H1 (cell line): ENCODE results near the gene UBE2G2.

ENCODE experiments used
- CREB1 ChIP-seq: IDR thresholded peaks from 2 replicates; pipeline ENCODE4 v1.6.1; 2012; ENCODE audit warnings: inconsistent platforms
- EP300 ChIP-seq, 2 experiments: IDR thresholded peaks; 1 replicate in 1 of 2; 2 replicates in 1 of 2; pipeline ENCODE4 v1.6.1; 2011 to 2012; ENCODE audit warnings: low read depth in 2 of 2, low read length in 2 of 2, mild to moderate bottlenecking in 2 of 2, borderline replicate concordance in 1 of 2, inconsistent platforms in 1 of 2, moderate library complexity in 1 of 2
- GABPA ChIP-seq: IDR thresholded peaks from 2 replicates; pipeline ENCODE4 v1.6.1; 2011; ENCODE audit warnings: mild to moderate bottlenecking, low read length, moderate library complexity, borderline replicate concordance; ENCODE audit not compliant: insufficient read depth
- POLR2AphosphoS5 ChIP-seq: IDR thresholded peaks from 2 replicates; pipeline ENCODE4 v1.6.1; 2011; ENCODE audit warnings: low read depth, low read length
- TCF12 ChIP-seq: IDR thresholded peaks from 2 replicates; pipeline ENCODE4 v1.6.1; 2011; ENCODE audit warnings: low read depth, mild to moderate bottlenecking, low read length
- YY1 ChIP-seq: IDR thresholded peaks from 2 replicates; pipeline ENCODE4 v1.6.1; 2011; ENCODE audit warnings: low read depth, mild to moderate bottlenecking, low read length
- TF ChIP-seq, protein P1 (sequence below), 3 experiments: IDR thresholded peaks; 1 replicate in 2 of 3; 2 replicates in 1 of 3; pipeline versions ENCODE4 v1.5.1 to v1.6.1; 2011; ENCODE audit warnings: low read length in 3 of 3, mild to moderate bottlenecking in 3 of 3, inconsistent platforms in 2 of 3, low read depth in 1 of 3, moderate library complexity in 1 of 3; ENCODE audit not compliant: insufficient read depth in 1 of 3; ENCODE audit errors: control extremely low read depth in 1 of 3
- TF ChIP-seq, protein P2 (sequence below): IDR thresholded peaks from 2 replicates; pipeline ENCODE4 v1.6.1; 2012; ENCODE audit warnings: inconsistent platforms
- TF ChIP-seq, protein P3 (sequence below): IDR thresholded peaks from 2 replicates; pipeline ENCODE4 v1.6.1; 2011; ENCODE audit warnings: low read length, improper control_type of control experiment

DNA sequence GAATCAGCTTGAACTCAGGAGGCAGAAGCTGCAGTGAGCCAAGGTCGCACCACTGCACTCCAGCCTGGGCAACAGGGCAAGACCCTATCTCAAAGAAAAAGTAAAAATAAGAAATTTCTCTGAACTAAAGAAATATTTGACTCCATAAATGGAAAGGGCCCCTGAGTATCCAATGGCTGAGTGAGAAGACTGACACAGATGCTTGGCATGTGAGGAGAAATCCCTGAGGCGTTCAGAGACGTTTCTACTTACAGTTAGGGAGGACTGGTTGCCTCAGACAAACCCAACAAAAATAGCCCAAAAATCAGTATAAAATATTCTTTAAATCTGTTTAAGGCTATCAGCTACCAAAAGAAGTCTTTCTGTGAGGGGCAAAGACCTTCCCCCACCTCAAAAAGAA lies 19.2 kb upstream of the UBE2G2 start:
- TF ChIP-seq, protein P1, sequence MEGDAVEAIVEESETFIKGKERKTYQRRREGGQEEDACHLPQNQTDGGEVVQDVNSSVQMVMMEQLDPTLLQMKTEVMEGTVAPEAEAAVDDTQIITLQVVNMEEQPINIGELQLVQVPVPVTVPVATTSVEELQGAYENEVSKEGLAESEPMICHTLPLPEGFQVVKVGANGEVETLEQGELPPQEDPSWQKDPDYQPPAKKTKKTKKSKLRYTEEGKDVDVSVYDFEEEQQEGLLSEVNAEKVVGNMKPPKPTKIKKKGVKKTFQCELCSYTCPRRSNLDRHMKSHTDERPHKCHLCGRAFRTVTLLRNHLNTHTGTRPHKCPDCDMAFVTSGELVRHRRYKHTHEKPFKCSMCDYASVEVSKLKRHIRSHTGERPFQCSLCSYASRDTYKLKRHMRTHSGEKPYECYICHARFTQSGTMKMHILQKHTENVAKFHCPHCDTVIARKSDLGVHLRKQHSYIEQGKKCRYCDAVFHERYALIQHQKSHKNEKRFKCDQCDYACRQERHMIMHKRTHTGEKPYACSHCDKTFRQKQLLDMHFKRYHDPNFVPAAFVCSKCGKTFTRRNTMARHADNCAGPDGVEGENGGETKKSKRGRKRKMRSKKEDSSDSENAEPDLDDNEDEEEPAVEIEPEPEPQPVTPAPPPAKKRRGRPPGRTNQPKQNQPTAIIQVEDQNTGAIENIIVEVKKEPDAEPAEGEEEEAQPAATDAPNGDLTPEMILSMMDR (IDR thresholded peaks at IDR 0.05; ENCODE audit: control extremely low read depth in 1 of 3, insufficient read depth in 1 of 3, low read depth in 1 of 3, low read length in 3 of 3), result no peak
- TF ChIP-seq, protein P2, sequence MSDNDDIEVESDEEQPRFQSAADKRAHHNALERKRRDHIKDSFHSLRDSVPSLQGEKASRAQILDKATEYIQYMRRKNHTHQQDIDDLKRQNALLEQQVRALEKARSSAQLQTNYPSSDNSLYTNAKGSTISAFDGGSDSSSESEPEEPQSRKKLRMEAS, result no peak
- TF ChIP-seq EP300 (IDR thresholded peaks at IDR 0.05; ENCODE audit: borderline replicate concordance in 1 of 2, low read depth in 2 of 2, low read length in 2 of 2), result no peak
- TF ChIP-seq TCF12, result no peak
- TF ChIP-seq, protein P3, sequence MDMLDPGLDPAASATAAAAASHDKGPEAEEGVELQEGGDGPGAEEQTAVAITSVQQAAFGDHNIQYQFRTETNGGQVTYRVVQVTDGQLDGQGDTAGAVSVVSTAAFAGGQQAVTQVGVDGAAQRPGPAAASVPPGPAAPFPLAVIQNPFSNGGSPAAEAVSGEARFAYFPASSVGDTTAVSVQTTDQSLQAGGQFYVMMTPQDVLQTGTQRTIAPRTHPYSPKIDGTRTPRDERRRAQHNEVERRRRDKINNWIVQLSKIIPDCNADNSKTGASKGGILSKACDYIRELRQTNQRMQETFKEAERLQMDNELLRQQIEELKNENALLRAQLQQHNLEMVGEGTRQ, result no peak
- TF ChIP-seq GABPA, result no peak
- TF ChIP-seq CREB1, result no peak
- TF ChIP-seq POLR2AphosphoS5, result no peak
- TF ChIP-seq YY1, result no peak
